Liver (tissue), 9 donors: ENCODE results near the gene EFCAB14. TPM values are rescaled to one million over a fixed set of nuclear protein-coding genes. Genes with fewer than 3 reads are reported as not detected.

Source experiments
- DNase-seq: peaks from one replicate; pipeline ENCODE4 v3.0.0-alpha.2; 2017; ENCODE audit warnings: low spot score
- H3K27ac ChIP-seq, 2 donors: one replicate each; pipeline ENCODE4 v1.7.0; 2013; ENCODE audit warnings: inconsistent platforms in 2 of 2, low read length in 2 of 2, control low read depth in 1 of 2, low read depth in 1 of 2, mild to moderate bottlenecking in 1 of 2
- H3K27me3 ChIP-seq, 4 donors: one replicate each; pipeline versions ENCODE4 v1.6.1 to v1.7.0; 2013; ENCODE audit warnings: low read length in 3 of 4, inconsistent platforms in 1 of 4, mild to moderate bottlenecking in 1 of 4, moderate library complexity in 1 of 4; ENCODE audit not compliant: control insufficient read depth in 4 of 4, insufficient read depth in 4 of 4
- H3K36me3 ChIP-seq, 4 donors: one replicate each; pipeline versions ENCODE4 v1.6.1 to v1.7.0; 2013; ENCODE audit warnings: low read length in 3 of 4, mild to moderate bottlenecking in 3 of 4, low read depth in 1 of 4, moderate library complexity in 1 of 4; ENCODE audit not compliant: control insufficient read depth in 4 of 4, insufficient read depth in 3 of 4
- H3K4me1 ChIP-seq, 4 donors: one replicate each; pipeline versions ENCODE4 v1.6.1 to v1.7.0; 2013; ENCODE audit warnings: low read length in 3 of 4, mild to moderate bottlenecking in 3 of 4, moderate library complexity in 1 of 4; ENCODE audit not compliant: control insufficient read depth in 4 of 4, insufficient read depth in 4 of 4
- H3K4me3 ChIP-seq, 3 donors: one replicate each; pipeline versions ENCODE4 v1.6.1 to v1.7.0; 2013; ENCODE audit warnings: low read length in 3 of 3, control low read depth in 1 of 3, low read depth in 1 of 3, mild to moderate bottlenecking in 1 of 3
- H3K9ac ChIP-seq, 2 donors: one replicate each; pipeline ENCODE4 v1.7.0; 2013; ENCODE audit warnings: low read length in 2 of 2, mild to moderate bottlenecking in 2 of 2, moderate library complexity in 2 of 2, control low read depth in 1 of 2, low read depth in 1 of 2
- H3K9me3 ChIP-seq, 4 donors: one replicate each; pipeline versions ENCODE4 v1.6.1 to v1.7.0; 2013; ENCODE audit warnings: low read length in 3 of 4; ENCODE audit not compliant: control insufficient read depth in 4 of 4
- ATF3 ChIP-seq: IDR thresholded peaks from 2 replicates; pipeline ENCODE4 v1.6.1; 2016; ENCODE audit warnings: antibody characterized with exemption
- CTCF ChIP-seq: fragments of 150-350 bp; IDR thresholded peaks from 2 replicates; pipeline ENCODE4 v1.5.1; 2017; ENCODE audit warnings: improper control_type of control experiment, low read depth, low read length; ENCODE audit not compliant: missing input control
- EGR1 ChIP-seq, 2 donors: IDR thresholded peaks; 2 replicates each; pipeline ENCODE4 v1.6.1; 2016 to 2018; ENCODE audit warnings: antibody characterized with exemption in 2 of 2, low read depth in 2 of 2
- FOXA1 ChIP-seq: IDR thresholded peaks from 2 replicates; pipeline ENCODE4 v1.6.1; 2016; ENCODE audit warnings: antibody characterized with exemption
- FOXA2 ChIP-seq: IDR thresholded peaks from 2 replicates; pipeline ENCODE4 v1.6.1; 2016; ENCODE audit warnings: antibody characterized with exemption
- GABPA ChIP-seq, 2 donors: IDR thresholded peaks in 1 of 2; conservative IDR thresholded peaks in 1 of 2; 2 replicates each; pipeline ENCODE4 v1.6.1; 2016; ENCODE audit warnings: antibody characterized with exemption in 2 of 2, mild to moderate bottlenecking in 1 of 2, moderate library complexity in 1 of 2
- HNF4A ChIP-seq, 2 donors: conservative IDR thresholded peaks; 2 replicates each; pipeline ENCODE4 v1.6.1; 2016; ENCODE audit warnings: antibody characterized with exemption in 2 of 2, mild to moderate bottlenecking in 2 of 2
- HNF4G ChIP-seq: IDR thresholded peaks from 2 replicates; pipeline ENCODE4 v1.6.1; 2016; ENCODE audit warnings: antibody characterized with exemption
- JUND ChIP-seq, 2 donors: IDR thresholded peaks; 2 replicates each; pipeline ENCODE4 v1.6.1; 2016; ENCODE audit warnings: antibody characterized with exemption in 2 of 2
- MAX ChIP-seq: IDR thresholded peaks from 2 replicates; pipeline ENCODE4 v1.6.1; 2016; ENCODE audit warnings: antibody characterized with exemption
- NR2F2 ChIP-seq: IDR thresholded peaks from 2 replicates; pipeline ENCODE4 v1.6.1; 2016; ENCODE audit warnings: antibody characterized with exemption
- RAD21 ChIP-seq, 2 donors: IDR thresholded peaks; 2 replicates each; pipeline ENCODE4 v1.6.1; 2016; ENCODE audit warnings: antibody characterized with exemption in 2 of 2, mild to moderate bottlenecking in 2 of 2
- REST ChIP-seq: IDR thresholded peaks from 2 replicates; pipeline ENCODE4 v1.6.1; 2016; ENCODE audit warnings: antibody characterized with exemption, mild to moderate bottlenecking
- RXRA ChIP-seq, 2 donors: IDR thresholded peaks; 2 replicates each; pipeline ENCODE4 v1.6.1; 2017 to 2018; ENCODE audit warnings: antibody characterized with exemption in 2 of 2, mild to moderate bottlenecking in 1 of 2
- SP1 ChIP-seq: IDR thresholded peaks from 2 replicates; pipeline ENCODE4 v1.6.1; 2018; ENCODE audit warnings: antibody characterized with exemption, mild to moderate bottlenecking
- TAF1 ChIP-seq: conservative IDR thresholded peaks from 2 replicates; pipeline ENCODE4 v1.6.1; 2016; ENCODE audit warnings: antibody characterized with exemption, mild to moderate bottlenecking
- YY1 ChIP-seq: IDR thresholded peaks from 2 replicates; pipeline ENCODE4 v1.6.1; 2016; ENCODE audit warnings: antibody characterized with exemption, mild to moderate bottlenecking
- ZBTB33 ChIP-seq: IDR thresholded peaks from 2 replicates; pipeline ENCODE4 v1.6.1; 2016; ENCODE audit warnings: antibody characterized with exemption
- WGBS: extraction: QIAGEN DNeasy Blood & Tissue Kit; methylation state at CpG from one replicate; pipeline ENCODE4 v1.1.7; 2013; 5-methylcytosine and 5-hydroxymethylcytosine counted together
- polyA plus RNA-seq, 2 donors: library from polyadenylated mRNA; stranded (reverse) in 1 of 2; unstranded in 1 of 2; fragments of 200-250 nt in 1 of 2; fragments of >200 nt in 1 of 2; fragmentation: Nextera tagmentation in 1 of 2; extraction: Ambion mirVana in 1 of 2; gene quantifications; one replicate each; pipeline versions ENCODE4 v1.2.1 to v1.2.3, GENCODE V29; 2013 to 2015
- total RNA-seq, 2 donors: library from RNA; depleted of rRNA; stranded (reverse); fragments of >200 nt; gene quantifications; one replicate each; pipeline ENCODE4 v1.2.3, GENCODE V29; 2014
- donor health status: healthy.
- donor health status: healthy.
- donor health status: healthy.
- donor health status: healthy.
- donor health status: healthy.

EFCAB14 gene
- total RNA-seq (10 to 100 TPM; 24.7 to 34.6 TPM), polyA plus RNA-seq (10 to 100 TPM; 14.8 to 22.7 TPM)

GRCh38 chr1:46718727-46719622 is at the start of gene EFCAB14:
TSS of gene EFCAB14 (minus strand) at chr1:46719114. CDS start at chr1:46718087, 1,027 bp downstream.
- peak within 1 kb of the TSS; percentile 82 to 89 (median 86) for H3K4me3 ChIP-seq
- no peaks in the 10 kb centered on the region for H3K27me3 ChIP-seq
- H3K9ac ChIP-seq, result peak within 1 kb of the TSS; percentile 43 to 85
- DNase-seq, result peak; percentile 100
- TF ChIP-seq GABPA (IDR thresholded peaks at IDR 0.05 in 1 of 2, conservative IDR thresholded peaks at IDR 0.05 in 1 of 2), result peak; percentile 67 to 86
- peak; percentile 63 for TF ChIP-seq REST
- TF ChIP-seq RXRA (IDR thresholded peaks at IDR 0.05), result peak; percentile 62 to 75
- peak; percentile 88 to 94 for TF ChIP-seq EGR1 (IDR thresholded peaks at IDR 0.05; ENCODE audit: low read depth in 2 of 2)
- TF ChIP-seq NR2F2, result peak; percentile 15
- peak; percentile 77 for TF ChIP-seq MAX
- TF ChIP-seq JUND (IDR thresholded peaks at IDR 0.05), result no peak
- no peak for TF ChIP-seq FOXA1
- no peak for TF ChIP-seq ZBTB33
- no peak for TF ChIP-seq ATF3
- peak in 1 of 2 donors; percentile 28 for TF ChIP-seq RAD21 (IDR thresholded peaks at IDR 0.05)
- peak; percentile 89 for TF ChIP-seq SP1
- peak; percentile 34 for TF ChIP-seq YY1
- no peak for TF ChIP-seq TAF1
- TF ChIP-seq HNF4A (conservative IDR thresholded peaks at IDR 0.05), result no peak
- TF ChIP-seq HNF4G, result no peak
- TF ChIP-seq FOXA2, result no peak
- no peak for TF ChIP-seq CTCF
- peak within 1 kb of the TSS; percentile 55 to 67 for H3K27ac ChIP-seq
- H3K36me3 ChIP-seq, result peaks cover 0 to 16% (median 9%) of the 10 kb centered on the region in 4 donors
- under 1% methylated on average over 85 of the region's 85 CpGs for WGBS
- no peaks in the 10 kb centered on the region for H3K9me3 ChIP-seq
- peaks cover 6 to 28% (median 22%) of the 10 kb centered on the region in 4 donors for H3K4me1 ChIP-seq
